NCI-H2196 treated with DMSO at 0.1 percent for 48 hours (cell line): ENCODE measurements around the gene SIDT2.
"Not testable (repeated sequence)": the region's sequence is repeated elsewhere in the genome, so short reads cannot be mapped to it uniquely, and the experiment has no call there.

Source experiments
- DNase-seq: peaks from one replicate; lab custom pipeline; 2025; ENCODE audit not compliant: unreplicated experiment; lab: John Stamatoyannopoulos, UW

Gene SIDT2

DNA sequence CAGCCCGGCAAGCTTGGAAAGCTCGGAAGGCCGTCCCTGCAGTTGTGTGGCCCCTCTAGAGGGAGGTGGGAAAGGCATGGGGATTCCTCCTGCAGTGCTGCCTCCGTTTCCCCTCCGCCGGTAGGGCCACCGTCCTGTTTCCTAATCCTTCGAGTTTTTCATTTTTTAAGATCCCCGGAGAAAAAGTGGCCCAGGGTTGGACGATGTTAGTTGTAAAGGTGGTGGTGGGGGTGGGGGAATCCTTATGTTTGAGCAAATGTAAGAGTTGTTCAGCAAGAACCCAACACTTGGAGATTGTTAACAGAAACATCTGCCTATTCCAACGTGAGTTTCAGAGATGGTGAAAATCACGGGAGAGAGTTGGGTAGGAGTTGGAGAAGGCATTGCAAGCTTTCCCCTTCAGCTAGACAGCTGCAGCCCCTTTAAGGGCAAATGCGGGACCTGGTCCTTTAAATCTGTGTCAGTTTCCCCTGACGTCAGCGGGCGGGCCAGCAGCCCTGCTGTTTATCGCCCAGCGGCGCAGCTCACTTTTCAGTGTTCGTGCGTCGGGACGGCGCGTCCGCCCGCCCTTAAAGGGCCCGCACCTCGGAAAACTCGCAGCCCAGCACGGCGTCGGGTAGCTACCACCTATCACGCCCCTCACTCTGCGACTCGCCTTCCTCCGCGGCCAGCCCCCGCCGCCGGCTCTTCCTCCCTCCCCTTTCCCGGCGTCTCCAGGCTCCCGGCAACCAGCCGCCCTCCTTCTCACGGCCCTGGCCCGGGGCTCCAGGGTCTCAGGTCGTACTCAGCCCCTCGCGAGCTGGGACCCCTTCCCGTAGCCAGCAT, at the start of gene SIDT2:
TSS of gene SIDT2 (plus strand) at position 534 of the 825 bp plus-strand sequence. CDS start 521 bp downstream, outside the sequence.
- DNase-seq, result peak; percentile 55

DNA sequence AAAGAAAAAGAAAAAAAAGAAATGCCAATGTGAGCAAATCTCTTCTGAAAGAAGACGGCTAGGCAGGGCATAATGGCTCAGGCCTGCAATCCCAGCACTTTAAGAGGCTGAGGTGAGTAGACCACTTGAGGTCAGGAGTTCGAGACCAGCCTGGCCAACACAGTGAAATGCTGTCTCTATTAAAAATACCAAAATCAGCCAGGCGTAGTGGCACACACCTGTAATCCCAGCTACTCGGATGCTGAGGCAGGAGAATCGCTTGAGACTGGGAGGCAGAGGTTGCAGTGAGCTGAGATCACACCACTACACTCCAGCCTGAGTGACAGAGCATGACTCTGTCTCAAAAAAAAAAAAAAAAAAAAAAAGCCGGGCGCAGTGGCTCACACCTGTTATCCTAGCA, 48.1 kb upstream of the SIDT2 start:
- not testable (repeated sequence) for DNase-seq

DNA sequence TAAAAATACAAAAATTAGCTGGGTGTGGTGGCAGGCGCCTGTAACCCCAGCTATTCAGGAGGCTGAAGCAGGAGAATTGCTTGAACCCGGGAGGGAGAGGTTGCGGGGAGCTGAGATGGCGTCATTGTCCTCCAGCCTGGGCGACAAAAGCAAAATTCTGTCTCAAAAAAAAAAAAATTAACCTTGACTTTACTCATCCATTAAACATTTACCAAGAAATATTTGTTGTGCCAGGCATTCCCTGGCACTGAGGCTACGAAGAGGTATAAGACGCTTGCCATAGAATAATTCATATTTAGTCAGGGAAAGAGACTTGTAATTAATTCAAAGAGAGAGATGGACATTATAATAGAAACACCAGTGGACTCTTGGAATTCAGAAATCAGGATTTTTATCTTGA, 47.7 kb upstream of the SIDT2 start:
- no peak for DNase-seq

DNA sequence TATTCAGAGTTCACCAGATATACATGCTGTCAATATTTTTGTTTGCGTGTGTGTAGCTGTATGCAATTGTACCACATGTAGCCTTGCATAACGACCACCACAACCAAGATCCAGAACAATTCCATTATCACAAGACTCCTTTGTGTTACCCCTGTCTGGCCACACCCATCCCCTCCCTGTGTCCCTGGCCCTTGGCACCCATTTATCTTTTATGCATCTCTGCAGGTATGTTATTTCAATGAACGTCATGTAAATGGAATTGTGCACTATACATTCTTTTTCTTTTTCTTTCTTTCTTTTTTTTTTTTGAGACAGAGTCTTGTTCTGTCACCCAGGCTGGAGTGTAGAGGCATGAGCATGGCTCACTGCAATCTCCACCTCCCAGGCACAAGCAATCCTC, 44.1 kb upstream of the SIDT2 start:
- no peak for DNase-seq

DNA sequence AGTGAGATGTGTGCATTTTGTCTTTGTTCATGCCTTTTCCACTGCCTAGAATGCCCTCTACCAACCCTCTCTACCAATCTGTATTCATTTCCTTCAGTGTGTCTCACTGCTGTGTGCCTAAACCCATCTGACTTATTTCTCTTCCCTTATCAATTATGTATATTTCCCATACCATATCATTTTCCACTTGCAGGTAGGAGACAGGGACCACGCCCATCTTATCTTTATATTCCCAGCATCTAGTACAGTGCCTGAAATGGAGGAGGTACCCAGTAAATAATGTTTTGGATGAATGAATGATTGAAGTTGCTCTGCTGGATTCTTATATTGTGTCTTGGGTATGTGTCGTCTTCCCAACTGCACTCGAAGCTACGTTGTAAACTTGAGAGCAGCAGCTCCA, 43.6 kb upstream of the SIDT2 start:
- DNase-seq, result not testable (repeated sequence)

DNA sequence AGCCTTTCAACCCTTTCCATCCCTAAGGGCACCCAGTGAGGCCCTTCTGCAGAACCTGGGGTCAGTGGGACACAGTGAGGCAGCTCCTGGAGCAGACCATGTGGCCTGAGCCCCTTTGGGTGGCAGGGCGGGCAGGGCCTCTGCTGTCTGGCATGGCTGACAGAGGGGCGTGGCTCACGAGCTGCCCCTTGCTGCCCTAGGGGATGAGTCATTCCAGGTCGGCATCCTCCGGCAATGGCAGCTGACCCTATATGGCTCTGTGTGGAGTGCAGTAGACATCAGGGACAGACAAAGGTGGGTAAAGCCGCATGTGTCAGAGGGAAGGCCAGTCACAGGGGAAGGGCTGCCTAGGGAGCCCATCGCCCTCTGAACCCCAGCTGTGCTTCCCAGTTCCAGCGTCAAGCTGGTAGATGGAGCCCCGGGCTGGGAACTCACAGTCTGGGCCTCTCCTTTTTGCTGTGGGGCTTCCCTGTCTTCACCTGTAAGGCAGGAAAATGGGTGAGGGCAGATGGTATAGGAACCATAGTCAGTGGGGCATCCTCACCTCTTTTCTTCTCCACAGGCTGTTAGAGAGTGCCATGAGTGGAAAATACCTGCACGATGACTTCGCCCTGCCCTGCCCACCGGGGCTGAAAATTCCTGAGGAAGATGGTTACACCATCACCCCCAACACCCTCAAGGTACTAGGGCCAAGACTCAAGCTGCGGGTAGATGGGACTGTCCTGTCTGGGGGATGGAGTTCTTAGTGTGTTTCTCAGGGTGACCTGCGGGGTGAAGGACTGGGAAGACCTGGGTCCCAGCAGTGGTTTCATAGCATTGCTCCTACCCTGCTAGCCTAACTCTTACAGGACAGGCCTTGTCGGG, 41.1 kb upstream of the SIDT2 start:
- not testable (repeated sequence) for DNase-seq

DNA sequence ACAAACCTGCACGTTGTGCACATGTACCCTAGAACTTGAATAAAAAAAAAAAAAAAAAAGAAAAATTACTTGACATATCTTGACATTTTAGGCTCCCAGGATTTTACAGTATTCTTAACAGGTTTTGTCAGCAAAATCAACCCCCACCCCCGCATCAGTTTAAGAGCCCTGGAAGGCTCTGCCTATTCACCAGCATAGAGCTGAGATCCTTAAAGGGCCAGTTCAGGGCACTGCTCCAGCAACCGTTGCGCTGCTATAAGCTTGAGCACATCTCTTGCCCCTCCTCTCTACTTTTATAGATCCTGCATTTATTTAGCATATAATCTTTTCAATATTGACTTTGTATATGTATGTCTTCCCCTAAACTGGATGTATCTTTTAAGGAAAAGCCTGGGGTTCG, 35.2 kb upstream of the SIDT2 start:
- DNase-seq, result peak; percentile 35

DNA sequence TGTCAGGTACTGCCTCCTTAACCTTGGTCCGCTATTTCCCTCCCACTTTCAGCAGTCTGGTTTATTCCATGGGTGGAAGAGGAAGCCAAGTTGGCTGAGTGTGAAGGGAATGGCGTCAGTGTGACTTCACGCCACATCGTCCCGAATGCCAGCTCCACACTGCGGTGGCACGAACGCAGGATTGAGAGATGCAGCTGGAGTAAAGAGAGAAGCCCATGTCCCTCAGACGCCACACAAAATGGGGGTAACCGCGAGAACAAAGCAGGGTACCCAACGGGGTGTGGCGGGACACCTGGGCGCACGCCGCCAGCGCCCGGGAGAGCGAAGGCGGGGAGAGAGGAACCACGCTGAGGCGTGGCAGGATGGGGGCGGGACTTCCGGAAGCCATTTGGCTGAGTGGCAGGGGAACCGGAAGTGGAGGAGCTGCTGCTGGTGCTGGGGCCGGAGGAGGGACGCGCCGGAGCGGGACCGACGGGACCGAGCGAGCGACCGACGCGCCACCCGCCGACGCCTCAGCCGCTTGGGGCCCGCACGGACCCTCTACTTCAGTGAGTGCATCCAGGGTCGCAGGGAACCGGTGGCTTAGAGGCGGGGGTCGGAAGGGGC, 34.6 kb upstream of the SIDT2 start, which contains the start of gene PAFAH1B2:
TSS of gene PAFAH1B2 (plus strand) at position 417 of the 606 bp plus-strand sequence. CDS start 8,161 bp downstream, outside the sequence.
- peak; percentile 94 for DNase-seq

DNA sequence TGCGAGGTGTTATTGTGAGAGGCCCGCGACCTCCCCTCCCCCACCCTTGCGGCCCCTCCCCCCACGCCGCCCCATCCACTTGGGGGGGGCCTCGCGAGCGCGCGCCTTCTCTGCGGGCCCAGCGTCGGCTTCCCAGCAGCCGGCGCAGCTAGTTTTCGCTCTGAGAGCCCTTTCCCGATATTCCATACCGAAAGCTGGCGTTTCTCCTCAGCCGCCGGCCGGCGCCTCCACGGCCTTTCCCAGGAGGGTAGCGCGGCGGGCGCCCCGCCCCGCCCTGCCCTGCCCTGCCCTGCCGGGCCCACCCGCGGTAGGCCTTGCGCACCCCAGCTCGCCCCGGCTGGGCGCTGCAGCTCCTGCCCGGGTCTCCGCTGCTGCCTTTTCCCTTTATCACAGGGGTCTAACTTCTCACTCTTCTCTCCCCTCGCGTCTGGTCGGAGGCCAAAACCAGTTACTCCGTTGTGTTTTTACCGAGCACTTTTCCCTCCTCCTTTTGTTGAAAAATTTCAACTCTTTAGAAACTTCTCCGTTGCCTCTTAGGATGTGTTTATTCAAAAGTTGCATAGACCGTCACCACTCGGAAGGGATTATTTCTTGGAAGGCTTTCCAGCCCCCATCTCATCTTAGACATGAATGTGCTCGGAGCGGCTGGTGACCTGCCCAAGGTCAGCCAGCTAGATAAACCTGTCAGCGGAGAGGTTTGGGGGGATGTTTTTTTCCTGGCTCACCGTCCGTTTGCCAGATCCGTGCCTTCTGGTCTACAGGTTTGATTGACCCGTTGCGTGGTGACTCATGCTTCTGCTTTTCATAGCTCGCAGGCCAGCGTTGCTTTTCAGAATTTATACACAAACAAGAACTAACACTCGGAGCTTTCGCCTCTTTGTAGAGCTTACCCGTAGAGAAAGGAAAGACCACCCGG, 33.8 kb upstream of the SIDT2 start:
- DNase-seq, result no peak

DNA sequence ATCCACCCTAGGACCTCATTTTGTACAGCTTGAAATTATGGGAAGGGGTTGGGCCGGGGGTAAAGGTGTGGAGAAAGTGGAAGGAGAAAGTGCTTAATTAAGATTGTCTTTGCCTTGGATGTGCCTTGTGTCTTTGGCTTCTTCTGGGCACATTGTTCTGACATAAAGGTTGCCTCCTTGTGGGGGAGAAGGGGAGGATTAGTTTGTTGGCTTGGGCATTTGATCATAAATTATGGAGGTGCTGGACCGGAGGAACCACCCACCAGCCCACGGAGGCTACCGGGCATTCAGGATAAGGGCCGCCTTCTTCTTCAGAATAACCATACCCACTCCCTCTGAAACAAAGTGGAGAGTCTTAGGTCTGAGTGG, 33.2 kb upstream of the SIDT2 start:
- no peak for DNase-seq

DNA sequence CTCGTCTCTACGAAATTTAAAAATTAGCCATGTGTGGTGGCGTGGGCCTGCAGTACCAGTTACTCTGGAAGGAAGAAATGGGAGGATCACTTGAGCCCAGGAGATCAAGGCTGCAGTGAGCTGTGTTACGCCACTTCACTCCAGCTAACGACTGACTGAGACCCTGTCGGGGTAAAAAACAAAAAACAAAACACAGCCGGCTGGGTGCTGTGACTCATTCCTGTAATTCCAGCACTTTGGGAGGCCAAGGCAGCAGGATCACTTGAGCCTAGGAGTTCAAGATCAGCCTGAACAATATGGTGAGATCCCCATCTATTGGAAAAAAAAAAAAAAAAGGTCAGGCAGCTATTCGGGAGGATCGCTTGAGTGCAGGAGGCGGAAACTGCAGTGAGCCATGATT, 32.0 kb upstream of the SIDT2 start:
- no peak for DNase-seq

DNA sequence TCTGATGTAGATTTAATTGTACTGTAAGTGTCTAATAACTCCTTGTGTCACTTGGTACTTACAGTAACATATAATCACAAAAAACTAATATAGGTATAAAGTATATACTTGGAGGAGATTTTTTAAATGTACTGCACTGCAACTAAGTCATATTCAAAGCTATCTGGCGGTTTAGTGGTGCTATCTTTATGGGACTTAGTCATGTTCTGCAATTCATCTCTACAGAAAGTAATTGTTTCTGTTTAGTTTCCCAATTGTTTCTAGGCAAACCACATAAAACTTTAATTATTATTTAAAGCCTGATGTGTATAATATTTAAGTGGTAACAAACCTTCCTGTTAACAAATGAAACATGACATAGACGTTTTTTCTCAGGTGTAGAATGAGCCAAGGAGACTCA, 26.5 kb upstream of the SIDT2 start:
- DNase-seq, result no peak

DNA sequence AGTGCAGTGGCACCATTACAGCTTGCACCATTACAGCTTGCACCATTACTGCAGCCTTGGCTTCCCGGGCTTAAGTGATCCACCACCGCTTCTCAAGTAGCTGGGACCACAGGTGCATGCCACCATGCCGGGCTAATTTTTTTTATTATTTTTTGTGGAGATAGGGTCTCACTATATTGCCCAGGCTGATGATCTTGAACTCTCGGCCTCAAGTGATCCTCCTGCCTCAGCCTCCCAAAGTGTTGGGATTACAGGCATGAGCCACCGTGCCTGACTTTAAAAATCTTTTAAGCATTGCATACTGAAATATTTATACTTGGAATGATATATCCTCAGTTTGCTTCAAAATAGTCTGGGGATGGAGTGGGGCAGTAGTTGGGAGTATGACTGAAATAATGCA, 24.1 kb upstream of the SIDT2 start:
- DNase-seq, result no peak

DNA sequence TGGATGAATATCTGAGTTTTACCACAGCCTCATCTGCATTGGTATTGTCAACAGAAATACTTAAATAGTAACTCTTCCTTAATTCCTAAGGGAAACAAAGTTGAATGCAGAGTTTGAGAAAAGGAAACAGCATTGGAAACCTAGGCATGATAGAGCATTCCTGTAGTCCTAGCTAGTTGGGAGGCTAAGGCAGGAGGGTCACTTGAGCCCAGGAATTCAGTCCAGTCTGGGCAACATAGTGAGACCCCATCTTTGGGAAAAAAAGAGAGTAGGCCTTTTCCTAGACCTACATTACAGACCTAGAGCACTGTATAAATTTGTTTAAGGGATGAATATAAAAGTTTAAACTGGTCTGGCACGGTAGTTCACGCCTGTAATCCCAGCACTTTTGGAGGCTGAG, 21.0 kb upstream of the SIDT2 start:
- no peak for DNase-seq

DNA sequence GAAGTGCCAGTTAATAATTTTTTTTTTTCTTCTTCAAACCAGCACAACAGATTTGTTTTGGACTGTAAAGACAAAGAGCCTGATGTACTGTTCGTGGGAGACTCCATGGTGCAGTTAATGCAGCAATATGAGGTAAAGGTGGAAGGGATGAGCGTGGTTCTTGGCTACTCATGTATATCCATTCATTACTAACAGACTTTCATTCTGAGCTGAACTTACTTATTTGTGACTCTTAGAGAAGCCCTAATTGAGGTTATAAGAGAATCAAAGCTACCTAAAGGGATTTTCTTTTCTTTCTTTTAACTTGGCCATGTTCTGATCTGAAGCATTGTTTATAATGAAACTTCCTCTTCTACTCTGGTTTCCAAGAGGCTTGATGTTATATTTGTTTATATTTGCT, 18.7 kb upstream of the SIDT2 start:
- no peak for DNase-seq

DNA sequence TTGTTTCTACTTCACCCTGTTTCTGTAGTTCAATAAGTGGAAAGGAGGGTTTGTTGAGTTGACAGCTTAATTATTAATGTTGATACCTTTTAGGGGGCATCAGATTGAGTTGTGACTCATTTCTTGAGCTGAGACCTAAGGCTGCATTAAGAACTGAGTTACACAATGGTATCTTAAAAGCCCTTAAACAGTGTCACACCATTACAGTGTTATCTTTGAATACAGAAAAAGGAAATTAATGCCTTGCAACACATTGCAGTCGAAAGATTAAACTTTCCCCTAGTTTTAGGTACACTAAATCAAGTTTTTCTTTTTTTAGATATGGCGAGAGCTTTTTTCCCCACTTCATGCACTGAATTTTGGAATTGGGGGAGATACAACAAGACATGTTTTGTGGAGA, 17.7 kb upstream of the SIDT2 start:
- no peak for DNase-seq

DNA sequence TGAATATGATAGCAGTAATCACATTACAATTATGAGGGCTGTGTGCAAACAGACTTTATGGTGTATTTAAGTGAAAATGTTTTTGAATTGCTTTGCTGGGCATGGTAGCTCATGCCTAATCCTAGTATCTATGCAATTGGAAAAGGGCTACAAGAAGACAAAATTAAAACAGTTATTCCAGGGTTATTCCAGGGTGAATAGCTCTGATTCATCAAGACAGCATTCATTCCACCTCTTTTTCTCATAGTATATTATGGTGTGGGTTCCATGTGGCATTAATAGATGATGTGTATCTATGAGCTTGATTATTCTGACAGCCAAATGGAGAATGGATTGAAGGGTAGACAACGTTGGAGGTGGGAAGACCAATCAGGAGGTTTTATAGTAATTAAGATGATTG, 12.1 kb upstream of the SIDT2 start:
- no peak for DNase-seq

DNA sequence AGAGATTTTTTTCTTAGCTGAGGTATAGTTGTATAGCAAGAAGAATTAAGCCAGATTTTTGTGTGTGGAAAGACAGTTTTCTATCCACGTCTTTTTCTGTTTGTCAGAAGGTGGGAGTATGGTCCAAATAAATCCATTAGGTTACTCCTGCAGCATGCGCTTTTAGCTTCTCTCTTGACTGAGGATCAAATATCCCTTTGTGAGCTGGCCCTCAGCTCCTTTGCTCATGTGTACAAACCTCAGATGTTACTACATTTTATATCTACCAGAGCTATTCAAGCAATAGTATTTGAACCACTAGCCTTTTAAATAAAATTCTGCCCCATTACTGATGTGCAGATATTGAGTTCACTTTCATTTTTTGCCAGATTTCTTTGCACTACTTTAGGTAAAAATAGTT, 8.8 kb upstream of the SIDT2 start:
- no peak for DNase-seq

DNA sequence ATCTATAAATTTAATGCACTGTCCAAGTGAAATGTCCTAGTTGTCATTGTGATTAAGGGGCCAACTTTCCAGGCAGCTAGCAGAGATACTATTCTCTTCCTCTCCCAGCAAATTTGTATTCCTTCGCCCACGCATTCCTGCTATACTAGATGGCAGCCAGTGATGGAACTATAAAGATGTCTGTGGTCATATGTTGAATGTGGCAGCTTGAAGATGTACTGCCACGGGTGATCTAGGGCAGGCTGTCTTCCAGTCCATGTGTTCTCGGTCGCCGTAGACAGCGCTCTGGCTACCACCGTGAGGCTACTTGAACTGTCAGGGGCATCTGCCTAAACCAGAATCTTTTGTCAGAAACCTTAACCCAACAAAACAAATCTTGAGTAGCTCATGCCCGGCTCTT, 8.3 kb upstream of the SIDT2 start:
- no peak for DNase-seq

DNA sequence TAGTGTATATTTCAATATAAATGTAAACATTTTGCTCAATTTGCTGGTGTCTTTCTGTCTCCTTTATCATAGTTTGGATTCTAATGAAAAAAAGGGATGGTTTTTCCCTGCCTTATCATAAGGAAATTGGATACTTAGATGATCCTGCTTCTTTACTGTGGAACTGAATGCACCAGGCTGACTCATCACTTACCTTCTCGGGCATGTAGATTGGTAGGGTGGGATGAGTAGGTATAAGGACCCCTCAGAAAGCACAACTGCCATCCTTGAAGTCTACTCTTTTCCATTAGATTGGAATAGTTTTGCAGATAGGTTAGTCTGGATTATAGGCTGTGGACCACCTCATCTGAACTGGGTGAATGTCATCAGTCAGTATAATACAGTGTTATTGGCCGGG, 7.5 kb upstream of the SIDT2 start:
- no peak for DNase-seq
